ENCODE data around the gene PAXX. TPM values are rescaled to one million over a fixed set of nuclear protein-coding genes. Genes with fewer than 3 reads are reported as not detected.

PAXX gene
- total RNA-seq, 1 donor from 2014 or later = 15.3 TPM

GRCh38 chr9:137011907-137012675, 19.9 kb downstream of the PAXX start:
- Histone ChIP-seq H3K4me2 (ENCODE audit: low read length) (no peak overlapping the region), H2AFZ (ENCODE audit: low read depth, low read length) (no peak overlapping the region), H3K4me1 (ENCODE audit: insufficient read depth, low read length) (no peaks in the 10 kb centered on the region), H3K9me3 (ENCODE audit: insufficient read depth, low read depth, low read length) (no peaks in the 10 kb centered on the region), H4K20me1 (ENCODE audit: insufficient read depth, low read length) (no peaks in the 10 kb centered on the region), H3K79me2 (ENCODE audit: insufficient read depth, low read length) (no peaks in the 10 kb centered on the region), H3K4me3 (ENCODE audit: insufficient read depth, low read depth, low read length) (no peak overlapping the region), H3K27me3 (ENCODE audit: insufficient read depth, low read length) (no peaks in the 10 kb centered on the region), H3K36me3 (ENCODE audit: insufficient read depth, low read length) (no peaks in the 10 kb centered on the region), H3K9ac (ENCODE audit: low read length) (no peak overlapping the region), H3K27ac (ENCODE audit: low read depth, low read length) (no peak overlapping the region)
- FAIRE-seq (no peak), DNase-seq (ENCODE audit: low read depth) (no peak)
- H3K9me3 Mint-ChIP-seq (ENCODE audit: unreplicated experiment) = no peaks in the 10 kb centered on the region
- H3K4me1 Mint-ChIP-seq (ENCODE audit: low read depth, unreplicated experiment) = no peaks in the 10 kb centered on the region
- peaks cover 9% of the 10 kb centered on the region for H3K36me3 Mint-ChIP-seq (ENCODE audit: low read depth, unreplicated experiment)
- TF ChIP-seq EZH2 (IDR thresholded peaks at IDR 0.05; ENCODE audit: insufficient read depth, low read length) (no peak), CTCF (IDR thresholded peaks at IDR 0.05; ENCODE audit: insufficient read depth, low read depth, low read length) (no peak)
- no peak overlapping the region for H3K4me3 Mint-ChIP-seq (ENCODE audit: unreplicated experiment)
- no peaks in the 10 kb centered on the region for H3K27me3 Mint-ChIP-seq (ENCODE audit: low read depth, unreplicated experiment)
- no peak overlapping the region for H3K27ac Mint-ChIP-seq (ENCODE audit: unreplicated experiment)

DNA sequence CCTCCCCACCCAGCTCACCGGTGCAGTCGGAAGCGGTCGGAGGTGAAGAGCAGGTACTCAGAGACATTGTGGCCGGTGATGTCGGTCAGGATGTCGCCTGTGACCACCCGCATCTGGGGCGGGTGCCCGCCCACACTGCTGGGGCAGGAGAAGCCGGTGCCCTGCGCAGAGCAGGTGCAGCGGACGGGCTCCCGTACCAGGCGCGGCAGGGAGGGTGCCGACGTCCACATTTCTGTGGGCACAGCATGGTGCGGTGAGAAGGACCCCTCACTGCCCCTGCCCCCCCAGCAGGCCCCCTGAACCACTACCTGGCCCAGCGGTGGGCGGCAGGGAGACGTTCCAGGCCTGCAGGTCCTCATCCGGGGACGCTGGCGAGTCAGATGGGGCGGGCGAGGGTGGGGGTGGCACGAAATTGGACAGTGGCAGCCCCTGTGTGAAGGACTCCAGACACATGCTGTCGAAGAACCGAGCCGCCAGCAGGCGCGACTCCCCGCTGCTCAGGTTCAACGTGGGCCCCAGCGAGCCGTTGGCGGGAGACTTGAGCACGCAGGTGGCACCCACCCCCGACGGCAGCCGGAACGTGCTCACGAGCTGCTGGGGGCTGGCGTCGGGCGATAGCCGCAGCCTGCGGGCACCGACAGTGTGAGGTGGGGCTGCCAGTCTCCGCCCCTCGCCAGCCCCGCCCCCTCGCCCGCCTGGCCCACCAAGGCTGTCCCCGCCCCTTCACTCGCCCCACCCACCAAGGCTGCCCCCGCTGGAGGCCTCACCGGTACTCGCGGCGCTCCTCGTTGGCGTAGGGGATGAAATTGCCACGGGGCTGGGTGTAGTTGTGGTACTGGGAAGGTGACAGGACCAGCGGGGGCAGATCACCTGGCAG, 20.7 kb downstream of the PAXX start:
- Histone ChIP-seq H3K9me3 (ENCODE audit: insufficient read depth, low read depth, low read length) (no peaks in the 10 kb centered on the region), H3K36me3 (ENCODE audit: insufficient read depth, low read length) (no peaks in the 10 kb centered on the region), H3K27ac (ENCODE audit: low read depth, low read length) (no peak overlapping the region), H4K20me1 (ENCODE audit: insufficient read depth, low read length) (no peaks in the 10 kb centered on the region), H3K9ac (ENCODE audit: low read length) (no peak overlapping the region), H3K27me3 (ENCODE audit: insufficient read depth, low read length) (no peaks in the 10 kb centered on the region), H3K4me3 (ENCODE audit: insufficient read depth, low read depth, low read length) (no peak overlapping the region), H3K4me2 (ENCODE audit: low read length) (no peak overlapping the region), H3K4me1 (ENCODE audit: insufficient read depth, low read length) (no peaks in the 10 kb centered on the region), H3K79me2 (ENCODE audit: insufficient read depth, low read length) (no peaks in the 10 kb centered on the region), H2AFZ (ENCODE audit: low read depth, low read length) (no peak overlapping the region)
- Mint-ChIP-seq H3K4me1 (ENCODE audit: low read depth, unreplicated experiment) (no peaks in the 10 kb centered on the region), H3K27me3 (ENCODE audit: low read depth, unreplicated experiment) (no peaks in the 10 kb centered on the region), H3K4me3 (ENCODE audit: unreplicated experiment) (no peak overlapping the region), H3K36me3 (ENCODE audit: low read depth, unreplicated experiment) (peaks cover 9% of the 10 kb centered on the region), H3K27ac (ENCODE audit: unreplicated experiment) (no peak overlapping the region), H3K9me3 (ENCODE audit: unreplicated experiment) (no peaks in the 10 kb centered on the region)
- TF ChIP-seq CTCF (IDR thresholded peaks at IDR 0.05; ENCODE audit: insufficient read depth, low read depth, low read length) (no peak), EZH2 (IDR thresholded peaks at IDR 0.05; ENCODE audit: insufficient read depth, low read length) (no peak)
- DNase-seq (ENCODE audit: low read depth) (no peak), FAIRE-seq (no peak)

All from astrocyte (in vitro differentiated cells and primary cell).